Naive thymus-derived CD4-positive, alpha-beta T cell (primary cell): Measurements from ENCODE around the gene HHIPL1. TPM values are rescaled to one million over a fixed set of nuclear protein-coding genes. Genes with fewer than 3 reads are reported as not detected.

Source experiments
- ATAC-seq: fragments of 150-1000 bp; cut with Tn5 transposase; 2 replicates; pipeline ENCODE4 v1.10.0; 2021; ENCODE audit warnings: mild to moderate bottlenecking, moderate library complexity
- CTCF ChIA-PET: fragments of 350-600 bp; sonication (Branson Sonifier 250); formaldehyde crosslinking; loops from one replicate; lab custom pipeline; 2021; ENCODE audit warnings: antibody characterized with exemption; lab: Charles Lee
- POLR2A ChIA-PET: fragments of 350-600 bp; sonication (Branson Sonifier 250); formaldehyde crosslinking; loops from one replicate; lab custom pipeline; 2021; ENCODE audit warnings: antibody characterized with exemption, inconsistent platforms; lab: Charles Lee
- DNase-seq, 9 donors: peaks; one replicate each; pipeline versions ENCODE4 v3.0.0 to v3.0.0-alpha.2; 2020 to 2022; ENCODE audit warnings: mixed read lengths in 1 of 9
- H3K27ac ChIP-seq: one replicate; pipeline ENCODE4 v1.7.0; 2013; ENCODE audit warnings: mild to moderate bottlenecking, low read depth, low read length, moderate library complexity
- H3K27me3 ChIP-seq, 2 donors: one replicate each; pipeline ENCODE4 v1.7.0; 2013; ENCODE audit warnings: low read length in 2 of 2, mild to moderate bottlenecking in 2 of 2, moderate library complexity in 2 of 2; ENCODE audit not compliant: control insufficient read depth in 2 of 2, insufficient read depth in 2 of 2
- H3K36me3 ChIP-seq, 3 experiments: 1 replicate in 2 of 3; 2 replicates in 1 of 3; pipeline ENCODE4 v1.7.0; 2013; ENCODE audit warnings: low read length in 3 of 3, mild to moderate bottlenecking in 3 of 3, moderate library complexity in 1 of 3; ENCODE audit not compliant: insufficient read depth in 3 of 3, control insufficient read depth in 2 of 3
- H3K4me1 ChIP-seq, 2 donors: one replicate each; pipeline ENCODE4 v1.7.0; 2013; ENCODE audit warnings: low read length in 2 of 2, mild to moderate bottlenecking in 2 of 2, moderate library complexity in 1 of 2; ENCODE audit not compliant: control insufficient read depth in 2 of 2, insufficient read depth in 2 of 2
- H3K4me3 ChIP-seq: 2 replicates; pipeline ENCODE4 v1.7.0; 2013; ENCODE audit warnings: mild to moderate bottlenecking, low read length
- H3K9me3 ChIP-seq, 3 experiments: 1 replicate in 2 of 3; 2 replicates in 1 of 3; pipeline ENCODE4 v1.7.0; 2013; ENCODE audit warnings: low read length in 3 of 3; ENCODE audit not compliant: control insufficient read depth in 2 of 3
- H3K27ac Mint-ChIP-seq, 9 donors: one replicate each; pipeline ENCODE4 v1.8.0; 2020 to 2022; ENCODE audit warnings: mixed read lengths in 9 of 9, mild to moderate bottlenecking in 8 of 9, moderate library complexity in 5 of 9, inconsistent platforms in 2 of 9
- H3K27me3 Mint-ChIP-seq, 5 donors: one replicate each; pipeline ENCODE4 v1.8.0; 2021 to 2022; ENCODE audit warnings: mixed read lengths in 5 of 5, mild to moderate bottlenecking in 1 of 5
- H3K36me3 Mint-ChIP-seq, 5 donors: one replicate each; pipeline ENCODE4 v1.8.0; 2020 to 2022; ENCODE audit warnings: mixed read lengths in 5 of 5, mild to moderate bottlenecking in 3 of 5, inconsistent platforms in 1 of 5
- H3K4me1 Mint-ChIP-seq, 7 donors: one replicate each; pipeline ENCODE4 v1.8.0; 2020 to 2022; ENCODE audit warnings: mixed read lengths in 7 of 7, mild to moderate bottlenecking in 3 of 7, inconsistent platforms in 1 of 7
- H3K4me3 Mint-ChIP-seq, 10 donors: one replicate each; pipeline ENCODE4 v1.8.0; 2020 to 2022; ENCODE audit warnings: mild to moderate bottlenecking in 10 of 10, mixed read lengths in 10 of 10, moderate library complexity in 6 of 10, inconsistent platforms in 2 of 10
- H3K9me3 Mint-ChIP-seq, 11 donors: one replicate each; pipeline ENCODE4 v1.8.0; 2020 to 2022; ENCODE audit warnings: mixed read lengths in 11 of 11, mild to moderate bottlenecking in 4 of 11, inconsistent platforms in 1 of 11, moderate library complexity in 1 of 11
- intact Hi-C, 2 donors: fragments of 100-400 bp; cut with micrococcal nuclease; formaldehyde crosslinking; loops; one replicate each; pipeline ENCODE4 v1.15.1; 2023
- polyA plus RNA-seq, 2 donors: library from polyadenylated mRNA; unstranded; fragments of 300-500 nt; fragmentation: Illumina TruSeq; gene quantifications; one replicate each; pipeline ENCODE4 v1.2.3, GENCODE V29; 2021
- total RNA-seq, 6 experiments: library from RNA in 5 of 6; stranded (reverse) in 5 of 6; gene quantifications; 1 replicate in 5 of 6; 2 replicates in 1 of 6; pipeline ENCODE4 v1.2.3 and lab custom pipeline; 2021 to 2026

The HHIPL1 gene
- total and polyA plus RNA-seq, 7 experiments from 2014 or later = 0.40 to 0.41 TPM; not detected in 5

- H3K27me3 ChIP-seq = no peaks in the 10 kb centered on the region
- H3K27ac ChIP-seq = no peak overlapping the region
- H3K36me3 ChIP-seq = no peaks in the 10 kb centered on the region
- ATAC-seq (no peak), DNase-seq (no peak)
- Mint-ChIP-seq H3K4me1 (peaks cover 0 to 5% (median 0%) of the 10 kb centered on the region in 7 donors), H3K36me3 (peaks cover 6 to 18% (median 9%) of the 10 kb centered on the region in 5 donors), H3K27ac (no peak overlapping the region), H3K9me3 (peaks cover 10 to 34% (median 17%) of the 10 kb centered on the region in 11 donors), H3K4me3 (no peak overlapping the region), H3K27me3 (peaks cover 6 to 24% (median 9%) of the 10 kb centered on the region in 5 donors)
- ChIA-PET POLR2A (no interaction called here), CTCF (no interaction called here)
- peaks cover 0 to 10% (median 0%) of the 10 kb centered on the region in 3 experiments for H3K9me3 ChIP-seq
- intact Hi-C loops = no loop called here
- H3K4me1 ChIP-seq = peaks cover 0 to 6% of the 10 kb centered on the region in 2 donors
- H3K4me3 ChIP-seq = no peak overlapping the region
Observed at GRCh38 chr14:99702115-99702514, 57.2 kb downstream of the HHIPL1 start.

GRCh38 chr14:99703381-99703780 is 58.5 kb downstream of the HHIPL1 start:
- Mint-ChIP-seq H3K9me3 (peaks cover 10 to 34% (median 17%) of the 10 kb centered on the region in 11 donors), H3K27me3 (peaks cover 3 to 18% (median 7%) of the 10 kb centered on the region in 5 donors), H3K27ac (no peak overlapping the region), H3K4me3 (no peak overlapping the region), H3K4me1 (peaks cover 0 to 5% (median 0%) of the 10 kb centered on the region in 7 donors), H3K36me3 (peaks cover 6 to 18% (median 9%) of the 10 kb centered on the region in 5 donors)
- H3K27me3 ChIP-seq = no peaks in the 10 kb centered on the region
- intact Hi-C loops = no loop called here
- no peaks in the 10 kb centered on the region for H3K36me3 ChIP-seq
- H3K9me3 ChIP-seq = peaks cover 0 to 10% (median 0%) of the 10 kb centered on the region in 3 experiments
- DNase-seq = no peak
- CTCF ChIA-PET = no interaction called here
- peaks cover 0 to 6% of the 10 kb centered on the region in 2 donors for H3K4me1 ChIP-seq
- POLR2A ChIA-PET = no interaction called here
- no peak for ATAC-seq
- no peak overlapping the region for H3K27ac ChIP-seq
- H3K4me3 ChIP-seq = no peak overlapping the region

GRCh38 chr14:99704037-99704436 is 59.1 kb downstream of the HHIPL1 start:
- Histone ChIP-seq H3K36me3 (no peaks in the 10 kb centered on the region), H3K9me3 (peaks cover 0 to 10% (median 0%) of the 10 kb centered on the region in 3 experiments), H3K27ac (no peak overlapping the region), H3K4me1 (peaks cover 0 to 3% of the 10 kb centered on the region in 2 donors), H3K27me3 (no peaks in the 10 kb centered on the region), H3K4me3 (no peak overlapping the region)
- Mint-ChIP-seq H3K27ac (no peak overlapping the region), H3K36me3 (peaks cover 6 to 18% (median 9%) of the 10 kb centered on the region in 5 donors), H3K27me3 (peaks cover 3 to 18% (median 7%) of the 10 kb centered on the region in 5 donors), H3K4me1 (peaks cover 0 to 4% (median 0%) of the 10 kb centered on the region in 7 donors), H3K9me3 (peaks cover 10 to 38% (median 17%) of the 10 kb centered on the region in 11 donors), H3K4me3 (no peak overlapping the region)
- intact Hi-C loops = no loop called here
- POLR2A ChIA-PET = no interaction called here
- ATAC-seq = no peak
- CTCF ChIA-PET = interaction anchor here (0.7 kb wide), 1 partner anchor 137 kb away, joined by 3 read pairs; no protein-coding TSS in a partner anchor
- no peak for DNase-seq

GRCh38 chr14:99706107-99706900 is 61.4 kb downstream of the HHIPL1 start:
- Mint-ChIP-seq H3K4me1 (no peaks in the 10 kb centered on the region), H3K4me3 (no peak overlapping the region), H3K36me3 (peaks cover 6 to 18% (median 9%) of the 10 kb centered on the region in 5 donors), H3K27me3 (peaks cover 3 to 10% (median 7%) of the 10 kb centered on the region in 5 donors), H3K9me3 (peaks cover 10 to 38% (median 17%) of the 10 kb centered on the region in 11 donors), H3K27ac (no peak overlapping the region)
- Histone ChIP-seq H3K4me3 (no peak overlapping the region), H3K36me3 (no peaks in the 10 kb centered on the region), H3K4me1 (no peaks in the 10 kb centered on the region), H3K27ac (no peak overlapping the region), H3K27me3 (peaks cover 0 to 4% of the 10 kb centered on the region in 2 donors), H3K9me3 (peaks cover 0 to 10% (median 0%) of the 10 kb centered on the region in 3 experiments)
- CTCF ChIA-PET = interaction anchor here (0.7 kb wide), 1 partner anchor 178 kb away, joined by 3 read pairs; no protein-coding TSS in a partner anchor
- no peak for ATAC-seq
- no peak for DNase-seq
- POLR2A ChIA-PET = no interaction called here
- intact Hi-C loops = no loop called here

- H3K4me1 Mint-ChIP-seq = no peaks in the 10 kb centered on the region
- Histone ChIP-seq H3K27ac (no peak overlapping the region), H3K4me1 (no peaks in the 10 kb centered on the region), H3K9me3 (peaks cover 0 to 10% (median 0%) of the 10 kb centered on the region in 3 experiments), H3K27me3 (peaks cover 0 to 4% of the 10 kb centered on the region in 2 donors), H3K36me3 (no peaks in the 10 kb centered on the region), H3K4me3 (no peak overlapping the region)
- POLR2A ChIA-PET = no interaction called here
- intact Hi-C loops = no loop called here
- CTCF ChIA-PET = interaction anchor here (0.7 kb wide), 1 partner anchor 177 kb away, joined by 3 read pairs; no protein-coding TSS in a partner anchor
- H3K4me3 Mint-ChIP-seq = no peak overlapping the region
- H3K9me3 Mint-ChIP-seq = peaks cover 10 to 27% (median 18%) of the 10 kb centered on the region in 11 donors
- peaks cover 3 to 15% (median 7%) of the 10 kb centered on the region in 5 donors for H3K27me3 Mint-ChIP-seq
- ATAC-seq = no peak
- peaks cover 3 to 17% (median 9%) of the 10 kb centered on the region in 5 donors for H3K36me3 Mint-ChIP-seq
- H3K27ac Mint-ChIP-seq = no peak overlapping the region
- no peak for DNase-seq
Observed at GRCh38 chr14:99707420-99707819, 62.5 kb downstream of the HHIPL1 start.

- peaks cover 0 to 4% of the 10 kb centered on the region in 2 donors for H3K27me3 ChIP-seq
- no peaks in the 10 kb centered on the region for H3K4me1 ChIP-seq
- Mint-ChIP-seq H3K9me3 (peaks cover 8 to 25% (median 16%) of the 10 kb centered on the region in 11 donors), H3K4me1 (no peaks in the 10 kb centered on the region), H3K36me3 (peaks cover 3 to 15% (median 7%) of the 10 kb centered on the region in 5 donors), H3K27me3 (peaks cover 6 to 18% (median 7%) of the 10 kb centered on the region in 5 donors), H3K27ac (no peak overlapping the region), H3K4me3 (no peak overlapping the region)
- no peak for DNase-seq
- H3K4me3 ChIP-seq = no peak overlapping the region
- H3K9me3 ChIP-seq = peaks cover 0 to 8% (median 0%) of the 10 kb centered on the region in 3 experiments
- intact Hi-C loops = no loop called here
- ChIA-PET POLR2A (no interaction called here), CTCF (no interaction called here)
- ATAC-seq = no peak
- H3K27ac ChIP-seq = no peak overlapping the region
- no peaks in the 10 kb centered on the region for H3K36me3 ChIP-seq
Observed at GRCh38 chr14:99707921-99708320, 63.0 kb downstream of the HHIPL1 start.
